H1 (cell line): ENCODE measurements around the gene TRPV2. TPM values are rescaled to one million over a fixed set of nuclear protein-coding genes. Genes with fewer than 3 reads are reported as not detected.

Source experiments
- CTCF ChIA-PET: fragments of 300-600 bp; sonication (Branson Sonifier 250); formaldehyde crosslinking; loops from one replicate; lab custom pipeline; 2021; ENCODE audit not compliant: partially characterized antibody; lab: Charles Lee
- POLR2A ChIA-PET: fragments of 300-600 bp; sonication (Branson Sonifier 250); formaldehyde crosslinking; loops from one replicate; lab custom pipeline; 2021; ENCODE audit warnings: inconsistent platforms; ENCODE audit not compliant: partially characterized antibody; lab: Charles Lee
- DNase-seq, 2 experiments: peaks; one replicate each; pipeline versions ENCODE4 v3.0.0 to v3.0.0-alpha.2; 2010 to 2022; ENCODE audit warnings: low spot score in 2 of 2, low read depth in 1 of 2, mixed read lengths in 1 of 2
- FAIRE-seq: peaks from 2 replicates; lab custom pipeline; 2011; peaks lifted over from hg19 to GRCh38; lab: Jason Lieb, UNC
- H2AFZ ChIP-seq: 2 replicates; pipeline ENCODE4 v1.8.1; 2012; ENCODE audit warnings: low read length, inconsistent platforms
- H2AK5ac ChIP-seq: 2 replicates; pipeline ENCODE4 v1.6.1; 2013; ENCODE audit warnings: low read depth, low read length
- H2BK120ac ChIP-seq: replicated peaks from 2 replicates; pipeline ENCODE3; 2013; ENCODE audit warnings: low read depth, low read length, inconsistent platforms
- H2BK12ac ChIP-seq: 2 replicates; pipeline ENCODE4 v1.6.1; 2013; ENCODE audit warnings: low read depth, low read length
- H2BK15ac ChIP-seq: 2 replicates; pipeline ENCODE4 v1.6.1; 2013; ENCODE audit warnings: low read length
- H2BK20ac ChIP-seq: 2 replicates; pipeline ENCODE4 v1.6.1; 2013; ENCODE audit warnings: low read length
- H2BK5ac ChIP-seq: 2 replicates; pipeline ENCODE4 v1.6.1; 2013; ENCODE audit warnings: low read depth, low read length
- H3K14ac ChIP-seq: 2 replicates; pipeline ENCODE4 v1.6.1; 2013; ENCODE audit warnings: inconsistent platforms; ENCODE audit not compliant: insufficient read length
- H3K18ac ChIP-seq: 2 replicates; pipeline ENCODE4 v1.6.1; 2013; ENCODE audit warnings: low read length; ENCODE audit errors: extremely low read depth
- H3K23ac ChIP-seq: 2 replicates; pipeline ENCODE4 v1.6.1; 2013; ENCODE audit warnings: inconsistent platforms; ENCODE audit not compliant: insufficient read length
- H3K23me2 ChIP-seq: 2 replicates; pipeline ENCODE4 v1.6.1; 2013; ENCODE audit warnings: low read depth, low read length
- H3K27ac ChIP-seq: 2 replicates; pipeline ENCODE4 v1.6.1; 2011; ENCODE audit warnings: low read depth, low read length, inconsistent platforms
- H3K27me3 ChIP-seq, 4 experiments: replicated peaks in 1 of 4; 1 replicate in 1 of 4; 2 replicates in 3 of 4; pipeline versions ENCODE4 v1.6.1 to v1.8.1; 2011 to 2013; ENCODE audit warnings: low read length in 3 of 4, mild to moderate bottlenecking in 3 of 4, inconsistent platforms in 2 of 4, mixed read lengths in 2 of 4, moderate library complexity in 1 of 4; ENCODE audit not compliant: control insufficient read depth in 3 of 4, insufficient read depth in 3 of 4; ENCODE audit errors: extremely low read depth in 1 of 4
- H3K36me3 ChIP-seq, 4 experiments: 2 replicates each; pipeline versions ENCODE4 v1.6.1 to v1.8.1; 2011 to 2013; ENCODE audit warnings: mild to moderate bottlenecking in 4 of 4, low read length in 3 of 4, moderate library complexity in 2 of 4, control low read depth in 1 of 4, inconsistent platforms in 1 of 4; ENCODE audit not compliant: insufficient read depth in 4 of 4, control insufficient read depth in 2 of 4
- H3K4ac ChIP-seq: replicated peaks from 2 replicates; pipeline ENCODE3; 2013; ENCODE audit warnings: low read length, low read depth, mixed read lengths, inconsistent platforms; ENCODE audit not compliant: insufficient read length
- H3K4me1 ChIP-seq, 4 experiments: replicated peaks in 1 of 4; 1 replicate in 1 of 4; 2 replicates in 3 of 4; pipeline versions ENCODE4 v1.6.1 to v1.8.1; 2011 to 2013; ENCODE audit warnings: low read length in 3 of 4, inconsistent platforms in 2 of 4, mixed read lengths in 1 of 4; ENCODE audit not compliant: insufficient read depth in 4 of 4, control insufficient read depth in 3 of 4
- H3K4me2 ChIP-seq, 2 experiments: 2 replicates each; pipeline versions ENCODE4 v1.6.1 to v1.8.1; 2011 to 2013; ENCODE audit warnings: low read depth in 2 of 2, low read length in 2 of 2, control low read depth in 1 of 2, inconsistent platforms in 1 of 2, mild to moderate bottlenecking in 1 of 2; ENCODE audit not compliant: insufficient read depth in 1 of 2
- H3K4me3 ChIP-seq, 4 experiments: fragments of 200-600, 300-600 bp in 1 of 4; sonication (generic), shearing (Covaris generic), sonication (Bioruptor Twin) in 1 of 4; 2 replicates each; pipeline versions ENCODE4 v1.5.1 to v1.8.1; 2011 to 2016; ENCODE audit warnings: low read length in 4 of 4, low read depth in 3 of 4, control low read depth in 2 of 4, inconsistent platforms in 2 of 4, mild to moderate bottlenecking in 2 of 4, mixed read lengths in 1 of 4, moderate library complexity in 1 of 4; ENCODE audit not compliant: insufficient read depth in 2 of 4; ENCODE audit errors: extremely low read depth in 1 of 4
- H3K56ac ChIP-seq: replicated peaks from 2 replicates; pipeline ENCODE3; 2013; ENCODE audit warnings: low read depth, mild to moderate bottlenecking, mixed read lengths, low read length, inconsistent platforms; ENCODE audit not compliant: insufficient read length
- H3K79me1 ChIP-seq: 2 replicates; pipeline ENCODE4 v1.6.1; 2013; ENCODE audit warnings: low read depth, low read length, control low read depth
- H3K79me2 ChIP-seq, 2 experiments: 2 replicates each; pipeline versions ENCODE4 v1.6.1 to v1.8.1; 2012 to 2013; ENCODE audit warnings: low read length in 2 of 2, mild to moderate bottlenecking in 2 of 2, inconsistent platforms in 1 of 2; ENCODE audit not compliant: insufficient read depth in 2 of 2, control insufficient read depth in 1 of 2
- H3K9ac ChIP-seq, 4 experiments: replicated peaks in 1 of 4; 1 replicate in 1 of 4; 2 replicates in 3 of 4; pipeline versions ENCODE4 v1.6.1 to v1.8.1; 2011 to 2013; ENCODE audit warnings: low read depth in 3 of 4, low read length in 3 of 4, control low read depth in 2 of 4, mild to moderate bottlenecking in 2 of 4, moderate library complexity in 2 of 4, inconsistent platforms in 1 of 4; ENCODE audit errors: extremely low read depth in 1 of 4
- H3K9me3 ChIP-seq, 2 experiments: 2 replicates each; pipeline versions ENCODE4 v1.6.1 to v1.8.1; 2012 to 2013; ENCODE audit warnings: mild to moderate bottlenecking in 2 of 2, moderate library complexity in 2 of 2, control low read depth in 1 of 2, inconsistent platforms in 1 of 2, low read depth in 1 of 2, low read length in 1 of 2, mixed read lengths in 1 of 2; ENCODE audit not compliant: insufficient read depth in 2 of 2
- H4K20me1 ChIP-seq, 2 experiments: replicated peaks in 1 of 2; 2 replicates each; pipeline versions ENCODE3 to v1.8.1; 2011 to 2013; ENCODE audit warnings: inconsistent platforms in 2 of 2, low read length in 2 of 2, mild to moderate bottlenecking in 1 of 2; ENCODE audit not compliant: insufficient read depth in 2 of 2, control insufficient read depth in 1 of 2
- H4K5ac ChIP-seq: 2 replicates; pipeline ENCODE4 v1.6.1; 2013; ENCODE audit warnings: low read length, low read depth, mixed read lengths, inconsistent platforms; ENCODE audit not compliant: insufficient read length
- H4K8ac ChIP-seq: 2 replicates; pipeline ENCODE4 v1.8.0; 2013; ENCODE audit warnings: mild to moderate bottlenecking, moderate library complexity, low read length, inconsistent platforms; ENCODE audit not compliant: insufficient read depth; ENCODE audit errors: extremely low read depth
- H4K91ac ChIP-seq: replicated peaks from 2 replicates; pipeline ENCODE3; 2013; ENCODE audit warnings: low read length, mixed read lengths, inconsistent platforms; ENCODE audit not compliant: insufficient read length
- EZH2 ChIP-seq: fragments of 200-600 bp; sonication (generic); IDR thresholded peaks from 2 replicates; pipeline ENCODE4 v1.7.1; 2012; ENCODE audit warnings: low read depth, mild to moderate bottlenecking, moderate library complexity, low read length, inconsistent platforms; ENCODE audit not compliant: severe bottlenecking
- TBP ChIP-seq: IDR thresholded peaks from 2 replicates; pipeline ENCODE4 v1.6.1; 2011; ENCODE audit warnings: low read depth, low read length, improper control_type of control experiment
- WGBS, 2 experiments: shearing (Covaris generic) in 1 of 2; methylation state at CpG; one replicate each; pipeline versions ENCODE4 v1.1.6 to v1.1.7; 2013 to 2015; ENCODE audit warnings: low lambda C conversion rate in 2 of 2, mixed read lengths in 2 of 2, inconsistent platforms in 1 of 2, low coverage in 1 of 2, missing lambda C conversion rate in 1 of 2; ENCODE audit not compliant: insufficient replicate concordance in 2 of 2, insufficient coverage in 1 of 2, insufficient read length in 1 of 2; ENCODE audit errors: extremely low coverage in 1 of 2, missing lambda C conversion rate in 1 of 2; 5-methylcytosine and 5-hydroxymethylcytosine counted together
- polyA plus RNA-seq, 7 experiments: library from polyadenylated mRNA; depleted of rRNA in 3 of 7; stranded (reverse) in 5 of 7; unstranded in 2 of 7; fragments of >200 nt in 5 of 7; fragments of 200-250 nt in 2 of 7; gene quantifications; 1 replicate in 5 of 7; 2 replicates in 1 of 7; 4 replicates in 1 of 7; pipeline versions ENCODE4 v1.2.1 to v1.2.3, GENCODE V29; 2011 to 2013; ENCODE audit warnings: missing spikeins in 2 of 7, mixed read lengths in 2 of 7
- total RNA-seq: library from RNA; stranded (reverse); fragmentation: NEBNext Ultra II Directional; extraction: Animal tissue kit (Norgen Biotek cat#: 25700); gene quantifications from 2 replicates; pipeline ENCODE4 v1.2.1, GENCODE V29; 2021

Gene TRPV2
- total and polyA plus RNA-seq, 2 of the 8 experiments (the other 6 are each of a cell fraction or from before 2014, with no cell fraction given) = 1.7 to 2.1 TPM

DNA sequence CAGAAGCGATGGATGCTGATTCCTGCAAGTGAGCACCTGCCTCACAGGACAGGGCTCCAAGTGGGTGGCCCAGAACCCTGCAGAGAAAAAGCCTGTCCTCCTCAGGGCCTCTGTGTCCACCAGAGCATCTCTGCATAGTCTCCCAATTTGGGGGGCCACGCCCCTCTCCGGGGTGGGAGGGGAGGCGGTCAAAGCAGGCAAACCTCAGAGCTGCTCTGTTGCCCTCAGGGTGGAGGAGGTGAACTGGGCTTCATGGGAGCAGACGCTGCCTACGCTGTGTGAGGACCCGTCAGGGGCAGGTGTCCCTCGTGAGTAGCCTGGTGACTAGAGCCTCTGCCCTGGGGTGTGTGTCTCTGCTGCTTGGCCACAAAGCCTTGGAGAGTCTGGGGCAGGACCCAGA lies 19.3 kb downstream of the TRPV2 start:
- Histone ChIP-seq H3K56ac (no peak overlapping the region), H2BK12ac (no peak overlapping the region), H4K20me1 (peaks cover 0 to 3% of the 10 kb centered on the region in 2 experiments), H2BK120ac (no peak overlapping the region), H2BK15ac (peak overlapping the region; percentile 61; the same call in 1 of the 2 replicates), H3K36me3 (peaks cover under 1 to 3% (median 2%) of the 10 kb centered on the region in 4 experiments; a peak in 5 of 8 replicates), H3K4me1 (peaks cover 3 to 13% (median 6%) of the 10 kb centered on the region in 4 experiments), H4K5ac (no peak overlapping the region), H2AFZ (peak overlapping the region; percentile 28; the same call in 1 of the 2 replicates), H3K9ac (no peak overlapping the region), H3K23me2 (peaks cover 7% of the 10 kb centered on the region), H3K27me3 (no peaks in the 10 kb centered on the region), H4K8ac (peak overlapping the region; percentile 81), H2AK5ac (no peak overlapping the region), H3K79me1 (peaks cover 1% of the 10 kb centered on the region; the same call in 1 of the 2 replicates), H2BK20ac (no peak overlapping the region), H4K91ac (no peak overlapping the region), H3K4ac (no peak overlapping the region), H3K23ac (no peak overlapping the region), H3K18ac (no peak overlapping the region; the same call in 1 of the 2 replicates), H3K27ac (no peak overlapping the region), H3K4me3 (no peak overlapping the region), H3K14ac (no peak overlapping the region), H3K9me3 (no peaks in the 10 kb centered on the region), H3K79me2 (peaks cover 0 to 9% of the 10 kb centered on the region in 2 experiments; a peak in 2 of 4 replicates), H2BK5ac (peak overlapping the region; percentile 13; the same call in 1 of the 2 replicates), H3K4me2 (no peak overlapping the region; a peak in 1 of 4 replicates)
- WGBS, 2 experiments = 62% methylated on average over 8 of the region's 8 CpGs; no CpG with 5 or more reads in 1 of the 2 experiments
- DNase-seq (peak in 1 of 2 experiments; percentile 70), FAIRE-seq (no peak)
- TF ChIP-seq TBP (no peak), EZH2 (no peak)
- ChIA-PET CTCF (interaction anchor here (1.3 to 3.0 kb wide), 3 partner anchors 19 to 87 kb away, joined by 5 to 9 read pairs (median 6); partner anchors contain the start of gene TRPV2), POLR2A (interaction anchor here (0.7 to 8.1 kb wide), 7 partner anchors 9 to 76 kb away, joined by 3 to 120 read pairs (median 4); partner anchors contain the start of gene UBB)
